Measurements from ENCODE around the gene TTLL7.

DNA sequence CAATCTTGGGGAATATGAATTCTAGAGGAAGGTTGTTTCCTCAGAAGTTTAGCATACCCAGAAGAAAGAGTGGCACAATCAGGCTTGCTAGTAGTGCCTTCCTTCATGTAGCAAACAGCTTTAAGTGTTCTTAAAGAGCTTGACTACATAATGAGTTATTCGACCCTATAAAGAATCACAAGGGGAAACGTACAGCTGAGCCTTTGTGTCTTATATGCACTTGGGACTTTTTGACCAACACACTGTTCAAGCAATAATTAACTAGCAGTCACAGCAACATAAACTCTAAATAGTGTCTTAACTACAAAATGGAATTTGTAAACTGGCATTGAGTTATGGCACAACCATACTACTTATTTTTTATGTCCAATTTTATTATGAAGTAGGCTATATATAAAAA, 86.1 kb downstream of the TTLL7 start:
- TF ChIP-seq, protein P1, sequence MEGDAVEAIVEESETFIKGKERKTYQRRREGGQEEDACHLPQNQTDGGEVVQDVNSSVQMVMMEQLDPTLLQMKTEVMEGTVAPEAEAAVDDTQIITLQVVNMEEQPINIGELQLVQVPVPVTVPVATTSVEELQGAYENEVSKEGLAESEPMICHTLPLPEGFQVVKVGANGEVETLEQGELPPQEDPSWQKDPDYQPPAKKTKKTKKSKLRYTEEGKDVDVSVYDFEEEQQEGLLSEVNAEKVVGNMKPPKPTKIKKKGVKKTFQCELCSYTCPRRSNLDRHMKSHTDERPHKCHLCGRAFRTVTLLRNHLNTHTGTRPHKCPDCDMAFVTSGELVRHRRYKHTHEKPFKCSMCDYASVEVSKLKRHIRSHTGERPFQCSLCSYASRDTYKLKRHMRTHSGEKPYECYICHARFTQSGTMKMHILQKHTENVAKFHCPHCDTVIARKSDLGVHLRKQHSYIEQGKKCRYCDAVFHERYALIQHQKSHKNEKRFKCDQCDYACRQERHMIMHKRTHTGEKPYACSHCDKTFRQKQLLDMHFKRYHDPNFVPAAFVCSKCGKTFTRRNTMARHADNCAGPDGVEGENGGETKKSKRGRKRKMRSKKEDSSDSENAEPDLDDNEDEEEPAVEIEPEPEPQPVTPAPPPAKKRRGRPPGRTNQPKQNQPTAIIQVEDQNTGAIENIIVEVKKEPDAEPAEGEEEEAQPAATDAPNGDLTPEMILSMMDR (IDR thresholded peaks at IDR 0.05; ENCODE audit: low read length), result no peak
- no peak for TF ChIP-seq EZH2 (IDR thresholded peaks at IDR 0.05; ENCODE audit: borderline replicate concordance, low read length)
